ENCODE data around the gene GCK.

Gene GCK

GRCh38 chr7:44138698-44139097 lies 50.5 kb downstream of the GCK start:
- no peak for TF ChIP-seq CTCF (conservative IDR thresholded peaks at IDR 0.05; ENCODE audit: control insufficient read depth, insufficient read depth, low read depth, low read length)
- no peak for DNase-seq (ENCODE audit: low read depth)
- H3K4me3 ChIP-seq (ENCODE audit: control insufficient read depth, low read depth, low read length), result no peak overlapping the region

- TF ChIP-seq CTCF (conservative IDR thresholded peaks at IDR 0.05; ENCODE audit: control insufficient read depth, insufficient read depth, low read depth, low read length), result no peak
- no peak for DNase-seq (ENCODE audit: low read depth)
- H3K4me3 ChIP-seq (ENCODE audit: control insufficient read depth, low read depth, low read length), result no peak overlapping the region
These were observed 52.5 kb downstream of the GCK start for GRCh38 chr7:44136731-44137130.

- H3K4me3 ChIP-seq (ENCODE audit: control insufficient read depth, low read depth, low read length), result no peak overlapping the region
- no peak for DNase-seq (ENCODE audit: low read depth)
- no peak for TF ChIP-seq CTCF (conservative IDR thresholded peaks at IDR 0.05; ENCODE audit: control insufficient read depth, insufficient read depth, low read depth, low read length)
These were observed 54.2 kb downstream of the GCK start for GRCh38 chr7:44134943-44135628.

- no peak for DNase-seq (ENCODE audit: low read depth)
- H3K4me3 ChIP-seq (ENCODE audit: control insufficient read depth, low read depth, low read length), result no peak overlapping the region
- TF ChIP-seq CTCF (conservative IDR thresholded peaks at IDR 0.05; ENCODE audit: control insufficient read depth, insufficient read depth, low read depth, low read length), result no peak
These were observed 55.9 kb downstream of the GCK start for GRCh38 chr7:44133295-44133694.

- H3K4me3 ChIP-seq (ENCODE audit: control insufficient read depth, low read depth, low read length), result no peak overlapping the region
- DNase-seq (ENCODE audit: low read depth), result no peak
- no peak for TF ChIP-seq CTCF (conservative IDR thresholded peaks at IDR 0.05; ENCODE audit: control insufficient read depth, insufficient read depth, low read depth, low read length)
These were observed 57.2 kb downstream of the GCK start for GRCh38 chr7:44132039-44132438.

- no peak overlapping the region for H3K4me3 ChIP-seq (ENCODE audit: control insufficient read depth, low read depth, low read length)
- TF ChIP-seq CTCF (conservative IDR thresholded peaks at IDR 0.05; ENCODE audit: control insufficient read depth, insufficient read depth, low read depth, low read length), result peak; percentile 35
- peak; percentile 41 for DNase-seq (ENCODE audit: low read depth)
These were observed 57.8 kb downstream of the GCK start for GRCh38 chr7:44131173-44132029.
